K562 (cell line): ENCODE data around the gene TIMP2. TPM values are rescaled to one million over a fixed set of nuclear protein-coding genes. Genes with fewer than 3 reads are reported as not detected.

Source experiments
- ATF1 ChIP-seq, 2 experiments: fragments of 450-650 bp in 1 of 2; IDR thresholded peaks; 2 replicates each; pipeline ENCODE4 v1.6.1; 2016; ENCODE audit warnings: missing compliant biosample characterization in 1 of 2, missing genetic modification characterization in 1 of 2
- EP400 ChIP-seq: fragments of 450-650 bp; IDR thresholded peaks from 2 replicates; pipeline ENCODE4 v1.6.1; 2017; ENCODE audit warnings: antibody characterized with exemption, mild to moderate bottlenecking, moderate library complexity
- KLF13 ChIP-seq: fragments of 450-650 bp; IDR thresholded peaks from 2 replicates; pipeline ENCODE4 v1.6.1; 2016; ENCODE audit warnings: missing genetic modification characterization, low read depth, mild to moderate bottlenecking, missing compliant biosample characterization, moderate library complexity, borderline replicate concordance
- SIN3B ChIP-seq: fragments of 450-650 bp; IDR thresholded peaks from 2 replicates; pipeline ENCODE4 v1.6.1; 2017; ENCODE audit warnings: low read depth, mild to moderate bottlenecking, moderate library complexity
- SIRT6 ChIP-seq: IDR thresholded peaks from one replicate; pipeline ENCODE4 v1.6.1; 2012; ENCODE audit warnings: low read depth, mild to moderate bottlenecking, control low read depth, inconsistent platforms, low read length, moderate library complexity
- SREBF1 ChIP-seq: fragments of 150-350 bp; IDR thresholded peaks from 2 replicates; pipeline ENCODE4 v1.6.1; 2014; ENCODE audit warnings: antibody characterized with exemption, low read depth, low read length, borderline replicate concordance
- SRSF3 ChIP-seq: fragments of 200-400 bp; formaldehyde crosslinking; IDR thresholded peaks from 2 replicates; pipeline ENCODE4 v1.6.1; 2016; ENCODE audit warnings: mild to moderate bottlenecking, low read length, moderate library complexity; ENCODE audit not compliant: insufficient read depth
- ZNF143 ChIP-seq: sonication (generic); formaldehyde crosslinking; IDR thresholded peaks from 2 replicates; pipeline ENCODE4 v1.9.0; 2022; ENCODE audit warnings: mild to moderate bottlenecking, missing genetic modification reagents
- polyA plus RNA-seq, 8 experiments: library from polyadenylated mRNA; depleted of rRNA in 4 of 8; stranded (reverse) in 5 of 8; unstranded in 3 of 8; fragments of >200 nt; fragmentation: Nextera tagmentation in 2 of 8; fragmentation: Illumina TruSeq in 1 of 8; extraction: Ambion mirVana in 2 of 8; extraction: Trizol in 1 of 8; gene quantifications; 2 replicates each; pipeline versions ENCODE4 v1.2.1 to v1.2.3, GENCODE V29; 2011 to 2014; ENCODE audit warnings: inconsistent platforms in 1 of 8, missing spikeins in 1 of 8
- total RNA-seq, 7 experiments: library from RNA; depleted of rRNA in 6 of 7; stranded (reverse); fragments of >200 nt in 6 of 7; fragmentation: Illumina TruSeq in 2 of 7; extraction: Trizol in 2 of 7; gene quantifications; 2 replicates each; pipeline versions ENCODE4 v1.2.1 to v1.2.3, GENCODE V29; 2011 to 2021; ENCODE audit warnings: low replicate concordance in 1 of 7
- TF ChIP-seq, protein P1 (sequence below): fragments of 250-450 bp; sonication (Bioruptor Pico); IDR thresholded peaks from 2 replicates; pipeline ENCODE4 v1.5.0; 2021
- TF ChIP-seq, protein P2 (sequence below): fragments of 450-650 bp; IDR thresholded peaks from 2 replicates; pipeline ENCODE4 v1.6.1; 2016; ENCODE audit warnings: low read depth

The TIMP2 gene
- total and polyA plus RNA-seq, 9 of the 15 experiments (the other 6 are each of a cell fraction or from before 2014, with no cell fraction given), result 0.55 TPM; not detected in 8

DNA sequence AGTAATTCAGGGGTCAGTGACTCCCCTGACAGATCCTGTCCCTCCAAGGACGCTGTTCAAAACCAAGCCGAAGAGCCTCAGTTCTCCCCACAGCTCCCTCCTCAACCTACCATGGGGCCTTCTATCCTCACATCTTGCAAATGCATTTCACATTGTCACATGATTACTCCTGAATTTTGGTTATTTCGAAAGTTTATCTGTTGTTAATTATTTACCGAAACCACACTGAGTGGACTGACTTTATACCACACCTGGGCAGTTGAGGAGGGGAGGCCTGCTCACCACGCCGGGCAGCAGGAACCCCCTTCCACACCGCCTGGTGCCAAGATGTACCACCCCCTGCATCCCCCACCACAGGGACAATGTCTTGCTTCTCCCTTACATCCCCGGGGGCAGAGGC lies 4.7 kb downstream of the TIMP2 start (continued):
- no peak for TF ChIP-seq SRSF3
- TF ChIP-seq KLF13 (tag), result no peak
- TF ChIP-seq ATF1 (CRISPR knock-in tag; IDR thresholded peaks at IDR 0.05), result no peak
- TF ChIP-seq ATF1 (tag; IDR thresholded peaks at IDR 0.05), result no peak
- no peak for TF ChIP-seq ZNF143 (CRISPR knock-in tag)
- no peak for TF ChIP-seq EP400
- TF ChIP-seq SIN3B, result no peak
- TF ChIP-seq SIRT6, result no peak
- no peak for TF ChIP-seq SREBF1
- TF ChIP-seq, protein P1, sequence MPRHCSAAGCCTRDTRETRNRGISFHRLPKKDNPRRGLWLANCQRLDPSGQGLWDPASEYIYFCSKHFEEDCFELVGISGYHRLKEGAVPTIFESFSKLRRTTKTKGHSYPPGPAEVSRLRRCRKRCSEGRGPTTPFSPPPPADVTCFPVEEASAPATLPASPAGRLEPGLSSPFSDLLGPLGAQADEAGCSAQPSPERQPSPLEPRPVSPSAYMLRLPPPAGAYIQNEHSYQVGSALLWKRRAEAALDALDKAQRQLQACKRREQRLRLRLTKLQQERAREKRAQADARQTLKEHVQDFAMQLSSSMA (CRISPR knock-in tag), result no peak
- TF ChIP-seq, protein P2, sequence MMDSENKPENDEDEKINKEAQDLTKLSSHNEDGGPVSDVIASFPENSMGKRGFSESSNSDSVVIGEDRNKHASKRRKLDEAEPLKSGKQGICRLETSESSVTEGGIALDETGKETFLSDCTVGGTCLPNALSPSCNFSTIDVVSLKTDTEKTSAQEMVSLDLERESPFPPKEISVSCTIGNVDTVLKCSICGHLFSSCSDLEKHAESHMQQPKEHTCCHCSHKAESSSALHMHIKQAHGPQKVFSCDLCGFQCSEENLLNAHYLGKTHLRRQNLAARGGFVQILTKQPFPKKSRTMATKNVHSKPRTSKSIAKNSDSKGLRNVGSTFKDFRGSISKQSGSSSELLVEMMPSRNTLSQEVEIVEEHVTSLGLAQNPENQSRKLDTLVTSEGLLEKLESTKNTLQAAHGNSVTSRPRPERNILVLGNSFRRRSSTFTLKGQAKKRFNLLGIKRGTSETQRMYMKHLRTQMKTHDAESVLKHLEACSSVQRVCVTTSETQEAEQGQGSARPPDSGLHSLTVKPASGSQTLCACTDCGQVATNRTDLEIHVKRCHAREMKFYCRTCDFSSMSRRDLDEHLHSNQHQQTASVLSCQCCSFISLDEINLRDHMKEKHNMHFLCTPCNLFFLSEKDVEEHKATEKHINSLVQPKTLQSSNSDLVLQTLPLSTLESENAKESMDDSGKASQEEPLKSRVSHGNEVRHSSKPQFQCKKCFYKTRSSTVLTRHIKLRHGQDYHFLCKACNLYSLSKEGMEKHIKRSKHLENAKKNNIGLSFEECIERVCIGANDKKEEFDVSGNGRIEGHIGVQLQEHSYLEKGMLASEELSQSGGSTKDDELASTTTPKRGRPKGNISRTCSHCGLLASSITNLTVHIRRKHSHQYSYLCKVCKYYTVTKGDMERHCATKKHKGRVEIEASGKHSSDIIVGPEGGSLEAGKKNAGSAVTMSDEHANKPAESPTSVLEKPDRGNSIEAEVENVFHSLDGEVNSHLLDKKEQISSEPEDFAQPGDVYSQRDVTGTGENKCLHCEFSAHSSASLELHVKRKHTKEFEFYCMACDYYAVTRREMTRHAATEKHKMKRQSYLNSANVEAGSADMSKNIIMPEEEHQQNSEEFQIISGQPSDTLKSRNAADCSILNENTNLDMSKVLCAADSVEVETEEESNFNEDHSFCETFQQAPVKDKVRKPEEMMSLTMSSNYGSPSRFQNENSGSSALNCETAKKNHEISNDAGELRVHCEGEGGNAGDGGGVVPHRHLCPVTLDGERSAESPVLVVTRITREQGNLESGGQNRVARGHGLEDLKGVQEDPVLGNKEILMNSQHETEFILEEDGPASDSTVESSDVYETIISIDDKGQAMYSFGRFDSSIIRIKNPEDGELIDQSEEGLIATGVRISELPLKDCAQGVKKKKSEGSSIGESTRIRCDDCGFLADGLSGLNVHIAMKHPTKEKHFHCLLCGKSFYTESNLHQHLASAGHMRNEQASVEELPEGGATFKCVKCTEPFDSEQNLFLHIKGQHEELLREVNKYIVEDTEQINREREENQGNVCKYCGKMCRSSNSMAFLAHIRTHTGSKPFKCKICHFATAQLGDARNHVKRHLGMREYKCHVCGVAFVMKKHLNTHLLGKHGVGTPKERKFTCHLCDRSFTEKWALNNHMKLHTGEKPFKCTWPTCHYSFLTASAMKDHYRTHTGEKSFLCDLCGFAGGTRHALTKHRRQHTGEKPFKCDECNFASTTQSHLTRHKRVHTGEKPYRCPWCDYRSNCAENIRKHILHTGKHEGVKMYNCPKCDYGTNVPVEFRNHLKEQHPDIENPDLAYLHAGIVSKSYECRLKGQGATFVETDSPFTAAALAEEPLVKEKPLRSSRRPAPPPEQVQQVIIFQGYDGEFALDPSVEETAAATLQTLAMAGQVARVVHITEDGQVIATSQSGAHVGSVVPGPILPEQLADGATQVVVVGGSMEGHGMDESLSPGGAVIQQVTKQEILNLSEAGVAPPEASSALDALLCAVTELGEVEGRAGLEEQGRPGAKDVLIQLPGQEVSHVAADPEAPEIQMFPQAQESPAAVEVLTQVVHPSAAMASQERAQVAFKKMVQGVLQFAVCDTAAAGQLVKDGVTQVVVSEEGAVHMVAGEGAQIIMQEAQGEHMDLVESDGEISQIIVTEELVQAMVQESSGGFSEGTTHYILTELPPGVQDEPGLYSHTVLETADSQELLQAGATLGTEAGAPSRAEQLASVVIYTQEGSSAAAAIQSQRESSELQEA, result no peak
- TF ChIP-seq, all 486 proteins: peak for 0
